Ishikawa (cell line): Measurements from ENCODE around the gene NBR1.

ENCODE experiments used
- CEBPB ChIP-seq: IDR thresholded peaks from 2 replicates; pipeline ENCODE4 v1.6.1; 2012
- CREB1 ChIP-seq: IDR thresholded peaks from 2 replicates; pipeline ENCODE4 v1.6.1; 2012; ENCODE audit warnings: low read depth
- EGR1 ChIP-seq: IDR thresholded peaks from 2 replicates; pipeline ENCODE4 v1.6.1; 2012
- EP300 ChIP-seq: IDR thresholded peaks from 2 replicates; pipeline ENCODE4 v1.6.1; 2012; ENCODE audit warnings: borderline replicate concordance
- FOXM1 ChIP-seq: IDR thresholded peaks from 2 replicates; pipeline ENCODE4 v1.6.1; 2012; ENCODE audit warnings: low read depth, borderline replicate concordance
- NFIC ChIP-seq: IDR thresholded peaks from 2 replicates; pipeline ENCODE4 v1.6.1; 2012
- TAF1 ChIP-seq: IDR thresholded peaks from 2 replicates; pipeline ENCODE4 v1.6.1; 2012; ENCODE audit warnings: low read depth, mild to moderate bottlenecking
- TCF12 ChIP-seq: IDR thresholded peaks from 2 replicates; pipeline ENCODE4 v1.6.1; 2012; ENCODE audit warnings: low read depth
- TEAD4 ChIP-seq: IDR thresholded peaks from 2 replicates; pipeline ENCODE4 v1.6.1; 2012
- ZBTB7A ChIP-seq: IDR thresholded peaks from 2 replicates; pipeline ENCODE4 v1.6.1; 2012; ENCODE audit warnings: low read depth
- TF ChIP-seq, protein P1 (sequence below): IDR thresholded peaks from 2 replicates; pipeline ENCODE4 v1.6.1; 2012
- TF ChIP-seq, protein P2 (sequence below): IDR thresholded peaks from 2 replicates; pipeline ENCODE4 v1.6.1; 2012; ENCODE audit warnings: low read depth, mild to moderate bottlenecking
- TF ChIP-seq, protein P3 (sequence below): IDR thresholded peaks from 2 replicates; pipeline ENCODE4 v1.6.1; 2012

DNA sequence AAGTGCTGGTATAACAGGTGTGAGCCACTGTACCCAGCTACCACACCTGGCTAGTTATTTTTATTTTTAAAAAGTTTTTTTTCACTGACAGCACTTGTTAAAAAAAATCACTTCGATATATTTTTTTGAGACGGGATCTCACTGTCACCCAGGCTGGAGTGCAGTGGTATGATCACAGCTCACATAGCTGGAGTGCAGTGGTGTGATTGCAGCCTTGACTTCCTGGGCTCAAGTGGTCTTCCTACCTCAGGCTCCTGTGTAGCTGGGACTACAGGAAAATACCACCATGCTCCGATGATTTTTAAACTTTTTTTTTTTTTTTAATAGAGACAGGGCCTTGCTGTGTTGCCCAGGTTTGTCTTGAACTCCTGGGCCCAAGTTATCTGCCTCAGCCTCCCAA is 12.9 kb downstream of the NBR1 start:
- TF ChIP-seq EGR1 (no peak), EP300 (no peak), CREB1 (no peak), TAF1 (no peak), FOXM1 (no peak), ZBTB7A (no peak), CEBPB (no peak), NFIC (no peak), TEAD4 (no peak), TCF12 (no peak)
- TF ChIP-seq, protein P1, sequence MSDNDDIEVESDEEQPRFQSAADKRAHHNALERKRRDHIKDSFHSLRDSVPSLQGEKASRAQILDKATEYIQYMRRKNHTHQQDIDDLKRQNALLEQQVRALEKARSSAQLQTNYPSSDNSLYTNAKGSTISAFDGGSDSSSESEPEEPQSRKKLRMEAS, result no peak
- TF ChIP-seq, protein P2, sequence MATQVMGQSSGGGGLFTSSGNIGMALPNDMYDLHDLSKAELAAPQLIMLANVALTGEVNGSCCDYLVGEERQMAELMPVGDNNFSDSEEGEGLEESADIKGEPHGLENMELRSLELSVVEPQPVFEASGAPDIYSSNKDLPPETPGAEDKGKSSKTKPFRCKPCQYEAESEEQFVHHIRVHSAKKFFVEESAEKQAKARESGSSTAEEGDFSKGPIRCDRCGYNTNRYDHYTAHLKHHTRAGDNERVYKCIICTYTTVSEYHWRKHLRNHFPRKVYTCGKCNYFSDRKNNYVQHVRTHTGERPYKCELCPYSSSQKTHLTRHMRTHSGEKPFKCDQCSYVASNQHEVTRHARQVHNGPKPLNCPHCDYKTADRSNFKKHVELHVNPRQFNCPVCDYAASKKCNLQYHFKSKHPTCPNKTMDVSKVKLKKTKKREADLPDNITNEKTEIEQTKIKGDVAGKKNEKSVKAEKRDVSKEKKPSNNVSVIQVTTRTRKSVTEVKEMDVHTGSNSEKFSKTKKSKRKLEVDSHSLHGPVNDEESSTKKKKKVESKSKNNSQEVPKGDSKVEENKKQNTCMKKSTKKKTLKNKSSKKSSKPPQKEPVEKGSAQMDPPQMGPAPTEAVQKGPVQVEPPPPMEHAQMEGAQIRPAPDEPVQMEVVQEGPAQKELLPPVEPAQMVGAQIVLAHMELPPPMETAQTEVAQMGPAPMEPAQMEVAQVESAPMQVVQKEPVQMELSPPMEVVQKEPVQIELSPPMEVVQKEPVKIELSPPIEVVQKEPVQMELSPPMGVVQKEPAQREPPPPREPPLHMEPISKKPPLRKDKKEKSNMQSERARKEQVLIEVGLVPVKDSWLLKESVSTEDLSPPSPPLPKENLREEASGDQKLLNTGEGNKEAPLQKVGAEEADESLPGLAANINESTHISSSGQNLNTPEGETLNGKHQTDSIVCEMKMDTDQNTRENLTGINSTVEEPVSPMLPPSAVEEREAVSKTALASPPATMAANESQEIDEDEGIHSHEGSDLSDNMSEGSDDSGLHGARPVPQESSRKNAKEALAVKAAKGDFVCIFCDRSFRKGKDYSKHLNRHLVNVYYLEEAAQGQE, result no peak
- TF ChIP-seq, protein P3, sequence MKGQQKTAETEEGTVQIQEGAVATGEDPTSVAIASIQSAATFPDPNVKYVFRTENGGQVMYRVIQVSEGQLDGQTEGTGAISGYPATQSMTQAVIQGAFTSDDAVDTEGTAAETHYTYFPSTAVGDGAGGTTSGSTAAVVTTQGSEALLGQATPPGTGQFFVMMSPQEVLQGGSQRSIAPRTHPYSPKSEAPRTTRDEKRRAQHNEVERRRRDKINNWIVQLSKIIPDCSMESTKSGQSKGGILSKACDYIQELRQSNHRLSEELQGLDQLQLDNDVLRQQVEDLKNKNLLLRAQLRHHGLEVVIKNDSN, result no peak
